ENCODE data around the gene FAM24A. TPM values are rescaled to one million over a fixed set of nuclear protein-coding genes. Genes with fewer than 3 reads are reported as not detected.
"Not testable (repeated sequence)": the region's sequence is repeated elsewhere in the genome, so short reads cannot be mapped to it uniquely, and the experiment has no call there.

FAM24A gene
- total RNA-seq: not detected in 2 replicates

- DNase-seq (ENCODE audit: low read depth in 2 of 2): no peak
Measured at GRCh38 chr10:122910310-122910709, at the start of gene FAM24A. TSS of gene FAM24A (plus strand) at chr10:122910610. CDS start at chr10:122911635, 1,025 bp downstream.

- peak; percentile 22 to 62 for DNase-seq (ENCODE audit: low read depth in 2 of 2)
Measured at GRCh38 chr10:122861711-122862161, 48.7 kb upstream of the FAM24A start.

- DNase-seq (ENCODE audit: low read depth in 2 of 2): no peak
Measured at GRCh38 chr10:122863216-122864193, 46.9 kb upstream of the FAM24A start.

GRCh38 chr10:122864194-122864592 lies 46.2 kb upstream of the FAM24A start:
- no peak for DNase-seq (ENCODE audit: low read depth in 2 of 2)

GRCh38 chr10:122864901-122865300 lies 45.5 kb upstream of the FAM24A start:
- peak in 1 of 2 donors; percentile 39 for DNase-seq (ENCODE audit: low read depth in 2 of 2)

- DNase-seq (ENCODE audit: low read depth in 2 of 2): not testable (repeated sequence)
Measured at GRCh38 chr10:122866757-122867482, 43.5 kb upstream of the FAM24A start.

GRCh38 chr10:122868768-122869167 lies 41.6 kb upstream of the FAM24A start:
- not testable (repeated sequence) for DNase-seq (ENCODE audit: low read depth in 2 of 2)

- not testable (repeated sequence) for DNase-seq (ENCODE audit: low read depth in 2 of 2)
Measured at GRCh38 chr10:122871947-122872346, 38.5 kb upstream of the FAM24A start.

- no peak for DNase-seq (ENCODE audit: low read depth in 2 of 2)
Measured at GRCh38 chr10:122875843-122876466, 34.5 kb upstream of the FAM24A start.

- no peak for DNase-seq (ENCODE audit: low read depth in 2 of 2)
Measured at GRCh38 chr10:122876467-122876855, 33.9 kb upstream of the FAM24A start.

GRCh38 chr10:122877264-122877663 lies 33.1 kb upstream of the FAM24A start:
- no peak for DNase-seq (ENCODE audit: low read depth in 2 of 2)

- DNase-seq (ENCODE audit: low read depth in 2 of 2): peak in 1 of 2 donors; percentile 22
Measured at GRCh38 chr10:122878799-122879338, 31.5 kb upstream of the FAM24A start.

GRCh38 chr10:122879339-122880273 lies 30.8 kb upstream of the FAM24A start, which contains the start of gene FAM24B:
TSS of gene FAM24B (minus strand) at chr10:122879581. CDS start at chr10:122850515, 29,066 bp downstream.
- peak; percentile 95 to 98 for DNase-seq (ENCODE audit: low read depth in 2 of 2)

GRCh38 chr10:122882766-122883165 lies 27.6 kb upstream of the FAM24A start:
- DNase-seq (ENCODE audit: low read depth in 2 of 2): peak in 1 of 2 donors; percentile 29

GRCh38 chr10:122884166-122884565 lies 26.2 kb upstream of the FAM24A start:
- DNase-seq (ENCODE audit: low read depth in 2 of 2): no peak

GRCh38 chr10:122894261-122894944 lies 16.0 kb upstream of the FAM24A start:
- DNase-seq (ENCODE audit: low read depth in 2 of 2): no peak

- DNase-seq (ENCODE audit: low read depth in 2 of 2): not testable (repeated sequence)
Measured at GRCh38 chr10:122903861-122904260, 6.5 kb upstream of the FAM24A start.

GRCh38 chr10:122911889-122912484 lies 1.6 kb downstream of the FAM24A start:
- DNase-seq (ENCODE audit: low read depth in 2 of 2): peak; percentile 36 to 62

GRCh38 chr10:122915700-122916099 lies 5.3 kb downstream of the FAM24A start:
- no peak for DNase-seq (ENCODE audit: low read depth in 2 of 2)

All from dermis microvascular lymphatic vessel endothelial cell (primary cell).